ENCODE results near the gene GRID1.

GRCh38 chr10:85761906-85762445, 604.6 kb downstream of the GRID1 start:
- TF ChIP-seq EZH2 (IDR thresholded peaks at IDR 0.05; ENCODE audit: insufficient read depth, low read length) = no peak
- no peak for TF ChIP-seq CTCF (IDR thresholded peaks at IDR 0.05; ENCODE audit: insufficient read depth, low read depth, low read length)
